Thyroid gland (tissue), 4 donors: ENCODE measurements around the gene SND1.

Experiments
- CTCF ChIP-seq, 6 experiments: fragments of 200-600 bp in 3 of 6; fragments of 450-650 bp in 3 of 6; sonication (generic) in 3 of 6; IDR thresholded peaks; one replicate each; pipeline ENCODE4 v1.5.1; 2016 to 2019; ENCODE audit warnings: antibody characterized with exemption in 6 of 6, mild to moderate bottlenecking in 2 of 6, inconsistent platforms in 1 of 6, moderate library complexity in 1 of 6
- POLR2A ChIP-seq, 2 donors: fragments of 450-650 bp; IDR thresholded peaks; one replicate each; pipeline ENCODE4 v1.6.1; 2017; ENCODE audit warnings: antibody characterized with exemption in 2 of 2, mild to moderate bottlenecking in 2 of 2, moderate library complexity in 1 of 2

DNA sequence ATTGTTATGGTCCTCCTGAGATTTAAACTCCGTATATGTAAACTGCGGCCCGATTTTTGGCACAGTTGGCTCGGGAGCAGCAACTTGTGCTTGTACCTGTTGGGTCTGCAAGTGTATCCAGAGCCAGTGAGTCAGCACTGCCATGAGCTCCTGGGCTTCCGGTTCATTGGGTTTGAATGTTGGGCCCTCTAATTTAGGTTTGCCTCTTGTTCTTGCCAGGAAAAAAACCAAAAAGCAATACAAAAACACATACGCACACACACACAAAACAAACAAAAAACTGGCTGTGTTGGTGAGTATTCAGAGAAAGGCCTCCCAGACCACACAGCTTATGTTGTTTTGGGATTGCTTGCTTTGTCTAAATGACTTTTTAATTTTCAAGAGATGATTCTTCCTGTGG, 26.3 kb downstream of the SND1 start:
- TF ChIP-seq CTCF (IDR thresholded peaks at IDR 0.05) (no peak), POLR2A (IDR thresholded peaks at IDR 0.05) (no peak)
